ENCODE measurements around the gene NEDD4L.

NEDD4L gene

DNA sequence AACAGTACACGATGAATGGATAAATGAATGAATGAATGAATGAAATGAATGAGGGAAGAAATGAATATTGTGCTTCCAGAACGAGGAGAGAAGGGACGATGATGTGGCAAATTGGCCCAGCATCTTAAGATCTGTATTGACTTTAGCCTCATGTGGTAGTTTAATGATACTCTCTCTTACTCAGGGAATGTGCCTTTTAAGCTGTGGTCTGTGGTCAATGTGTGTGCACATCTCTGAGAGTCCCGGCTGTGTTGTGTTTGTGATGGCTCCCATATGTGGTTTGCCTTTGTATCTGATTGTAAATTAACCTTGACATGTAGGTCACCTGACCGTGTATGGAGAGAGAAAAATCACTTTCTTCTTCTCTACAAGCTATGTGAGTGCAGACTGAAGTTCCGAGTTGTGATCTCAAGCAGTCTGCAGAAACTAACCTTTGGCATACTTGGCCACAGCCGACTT is 91.2 kb downstream of the NEDD4L start:
- no peak overlapping the region for H3K27ac ChIP-seq
- ChIA-PET CTCF (interaction anchor here (1.1 to 1.4 kb wide), 3 partner anchors 9 to 92 kb away, joined by 3 to 7 read pairs (median 4); partner anchors contain the start of gene NEDD4L), POLR2A (ENCODE audit: low non-redundant PET) (no interaction called here)
- TF ChIP-seq, protein P1, sequence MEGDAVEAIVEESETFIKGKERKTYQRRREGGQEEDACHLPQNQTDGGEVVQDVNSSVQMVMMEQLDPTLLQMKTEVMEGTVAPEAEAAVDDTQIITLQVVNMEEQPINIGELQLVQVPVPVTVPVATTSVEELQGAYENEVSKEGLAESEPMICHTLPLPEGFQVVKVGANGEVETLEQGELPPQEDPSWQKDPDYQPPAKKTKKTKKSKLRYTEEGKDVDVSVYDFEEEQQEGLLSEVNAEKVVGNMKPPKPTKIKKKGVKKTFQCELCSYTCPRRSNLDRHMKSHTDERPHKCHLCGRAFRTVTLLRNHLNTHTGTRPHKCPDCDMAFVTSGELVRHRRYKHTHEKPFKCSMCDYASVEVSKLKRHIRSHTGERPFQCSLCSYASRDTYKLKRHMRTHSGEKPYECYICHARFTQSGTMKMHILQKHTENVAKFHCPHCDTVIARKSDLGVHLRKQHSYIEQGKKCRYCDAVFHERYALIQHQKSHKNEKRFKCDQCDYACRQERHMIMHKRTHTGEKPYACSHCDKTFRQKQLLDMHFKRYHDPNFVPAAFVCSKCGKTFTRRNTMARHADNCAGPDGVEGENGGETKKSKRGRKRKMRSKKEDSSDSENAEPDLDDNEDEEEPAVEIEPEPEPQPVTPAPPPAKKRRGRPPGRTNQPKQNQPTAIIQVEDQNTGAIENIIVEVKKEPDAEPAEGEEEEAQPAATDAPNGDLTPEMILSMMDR (conservative IDR thresholded peaks at IDR 0.05; ENCODE audit: low read depth): no peak
- no peak for DNase-seq (ENCODE audit: low spot score)

DNA sequence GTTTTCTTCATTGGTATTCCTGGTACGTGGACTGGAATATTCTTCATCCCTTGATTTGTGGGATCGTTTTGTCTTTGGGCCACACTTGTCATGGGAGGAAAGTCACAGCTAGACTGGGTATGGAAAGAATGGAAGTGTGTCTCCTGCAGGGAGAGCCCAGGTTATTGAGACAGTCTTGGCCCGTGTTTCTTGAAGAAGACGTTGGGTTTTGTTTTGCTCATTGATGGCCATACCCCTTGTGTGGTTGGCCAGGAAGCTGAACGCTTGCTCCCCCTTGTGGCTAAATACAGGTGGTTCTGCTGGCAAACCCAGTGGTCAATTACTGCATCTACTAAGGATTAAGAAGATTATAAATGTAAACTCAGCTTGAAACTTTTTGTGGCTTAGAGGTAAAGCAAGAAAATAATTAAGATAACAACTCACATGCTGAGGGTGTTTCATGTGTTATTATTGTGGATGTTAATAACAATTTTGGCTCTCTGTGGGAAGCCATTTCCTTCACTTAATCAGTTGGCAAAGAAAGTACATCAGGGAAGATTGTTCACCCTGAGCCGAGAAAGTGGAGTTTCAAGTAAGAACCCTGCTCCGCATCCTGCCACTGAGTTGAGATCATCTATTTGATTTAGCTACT is 91.8 kb downstream of the NEDD4L start:
- DNase-seq (ENCODE audit: low spot score): peak; percentile 44
- POLR2A ChIA-PET (ENCODE audit: low non-redundant PET): no interaction called here
- TF ChIP-seq, protein P1 (conservative IDR thresholded peaks at IDR 0.05; ENCODE audit: low read depth): peak; percentile 79
- CTCF ChIA-PET: interaction anchor here (0.5 to 1.4 kb wide), 6 partner anchors 9 to 160 kb away, joined by 3 to 7 read pairs (median 3); partner anchors contain the start of gene NEDD4L
- H3K27ac ChIP-seq: no peak overlapping the region

DNA sequence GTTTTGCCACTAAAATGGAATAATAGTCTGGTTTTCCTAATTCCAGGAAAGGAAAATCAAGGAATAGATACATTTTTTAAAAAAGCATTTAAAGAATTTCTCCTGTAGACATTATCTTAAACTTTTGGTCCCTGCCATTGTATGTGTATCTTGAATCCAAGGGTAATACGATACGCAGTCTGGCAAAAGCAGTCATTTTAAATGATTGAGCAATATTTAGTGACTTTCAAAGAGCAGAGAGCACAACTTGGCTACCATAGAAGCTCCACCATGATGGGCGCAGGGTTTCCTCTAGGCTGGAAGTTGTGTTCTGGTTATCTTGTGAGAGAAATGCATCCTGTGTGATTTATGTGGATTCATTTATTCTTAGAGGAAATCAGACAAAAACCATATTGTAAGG is 92.9 kb downstream of the NEDD4L start:
- ChIA-PET CTCF (no interaction called here), POLR2A (ENCODE audit: low non-redundant PET) (no interaction called here)
- no peak overlapping the region for H3K27ac ChIP-seq
- TF ChIP-seq, protein P1 (conservative IDR thresholded peaks at IDR 0.05; ENCODE audit: low read depth): no peak
- no peak for DNase-seq (ENCODE audit: low spot score)

DNA sequence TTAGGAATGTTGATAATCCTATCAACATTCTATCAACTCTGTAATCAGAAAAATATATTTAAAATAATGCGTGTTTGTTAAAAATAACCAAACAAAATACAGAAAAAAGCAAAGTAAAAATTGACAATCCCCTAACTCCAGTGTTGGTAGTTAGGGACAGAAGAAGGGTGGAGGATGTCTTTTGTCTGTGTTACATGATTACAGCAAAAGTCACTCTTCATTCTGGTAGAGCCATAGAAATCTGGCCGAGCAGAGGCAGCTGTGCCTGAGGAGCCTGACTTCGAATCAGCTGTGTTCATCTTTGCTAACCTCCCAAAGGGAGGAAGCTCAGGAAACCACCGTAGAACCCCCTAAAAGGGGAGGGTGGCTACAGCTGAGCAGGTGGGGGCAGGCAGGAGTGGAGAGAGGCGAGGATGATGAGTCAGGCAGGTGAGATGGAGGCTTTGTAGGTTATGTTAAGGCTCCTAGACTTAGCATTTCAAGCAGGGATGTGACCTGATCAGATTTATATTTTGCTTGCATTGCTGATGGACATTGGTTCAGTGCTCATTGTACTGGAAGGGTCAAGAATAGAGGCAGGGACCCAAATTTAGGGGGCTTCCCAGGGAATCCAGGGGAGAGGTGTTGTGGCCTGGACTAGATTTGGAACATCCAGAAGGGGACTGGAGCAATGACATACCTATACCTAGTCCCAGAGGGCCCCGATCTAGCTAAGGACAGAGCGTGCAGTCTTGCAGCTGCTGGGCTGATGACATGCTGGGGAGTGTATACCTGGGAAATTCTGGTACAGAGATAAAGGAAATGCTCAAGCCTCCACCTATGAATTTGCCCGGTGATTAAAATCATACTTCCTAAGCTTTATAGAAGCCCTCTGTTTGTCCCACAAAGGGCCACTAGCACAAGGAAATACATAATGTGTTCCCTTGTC is 95.7 kb downstream of the NEDD4L start:
- CTCF ChIA-PET: interaction anchor here (0.6 to 0.7 kb wide), 2 partner anchors 11 to 96 kb away, joined by 3 to 5 read pairs; partner anchors contain the start of gene NEDD4L
- no peak for DNase-seq (ENCODE audit: low spot score)
- TF ChIP-seq, protein P1 (conservative IDR thresholded peaks at IDR 0.05; ENCODE audit: low read depth): no peak
- no peak overlapping the region for H3K27ac ChIP-seq
- POLR2A ChIA-PET (ENCODE audit: low non-redundant PET): no interaction called here

DNA sequence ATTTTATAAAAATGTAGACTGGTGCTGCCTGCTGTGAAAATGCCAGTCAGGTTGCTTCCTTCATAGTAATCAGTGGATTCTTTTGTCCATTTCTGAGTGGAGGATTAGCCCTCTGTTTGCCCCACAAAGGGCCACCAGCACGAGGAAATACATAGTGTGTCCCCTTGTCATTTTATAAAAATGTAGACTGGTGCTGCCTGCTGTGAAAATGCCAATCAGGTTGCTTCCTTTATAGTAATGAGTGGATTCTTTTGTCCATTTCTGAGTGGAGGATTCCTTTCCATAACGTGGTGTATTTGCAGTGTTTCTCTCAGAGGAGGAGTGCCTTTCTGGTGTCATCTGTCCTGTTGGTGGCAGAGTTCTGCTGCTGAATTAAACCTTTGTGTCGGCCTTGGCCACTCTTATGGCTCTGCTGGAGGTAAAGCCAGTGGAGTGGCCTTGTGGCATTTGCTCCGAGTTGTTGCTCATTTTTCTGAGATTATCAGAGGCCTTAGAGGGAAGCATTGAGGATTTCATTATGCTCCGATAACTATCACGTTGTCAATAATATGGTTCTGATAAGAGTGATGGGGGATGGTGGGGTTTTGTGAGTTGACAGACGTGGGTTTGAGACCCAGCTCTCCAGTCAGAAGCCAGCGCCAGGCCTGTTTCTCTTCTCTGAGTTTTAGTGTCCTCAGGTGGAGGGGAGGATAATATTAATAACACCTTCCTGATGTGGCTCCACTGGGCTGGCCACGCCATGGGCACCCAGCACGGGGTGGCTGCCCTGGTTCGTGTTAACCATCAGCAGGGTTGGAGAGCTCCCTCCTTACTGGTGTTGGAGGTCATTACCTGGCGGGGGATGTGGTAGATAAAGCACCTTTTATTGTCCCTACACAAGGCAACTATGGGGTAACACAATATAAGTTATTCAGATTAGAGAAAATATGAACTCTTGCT is 96.6 kb downstream of the NEDD4L start:
- TF ChIP-seq, protein P1 (conservative IDR thresholded peaks at IDR 0.05; ENCODE audit: low read depth): no peak
- ChIA-PET POLR2A (ENCODE audit: low non-redundant PET) (no interaction called here), CTCF (interaction anchor here (0.6 to 0.7 kb wide), 2 partner anchors 11 to 97 kb away, joined by 3 to 5 read pairs; partner anchors contain the start of gene NEDD4L)
- no peak overlapping the region for H3K27ac ChIP-seq
- DNase-seq (ENCODE audit: low spot score): no peak
